Measurements from ENCODE around the gene SPATA3.

The SPATA3 gene

DNA sequence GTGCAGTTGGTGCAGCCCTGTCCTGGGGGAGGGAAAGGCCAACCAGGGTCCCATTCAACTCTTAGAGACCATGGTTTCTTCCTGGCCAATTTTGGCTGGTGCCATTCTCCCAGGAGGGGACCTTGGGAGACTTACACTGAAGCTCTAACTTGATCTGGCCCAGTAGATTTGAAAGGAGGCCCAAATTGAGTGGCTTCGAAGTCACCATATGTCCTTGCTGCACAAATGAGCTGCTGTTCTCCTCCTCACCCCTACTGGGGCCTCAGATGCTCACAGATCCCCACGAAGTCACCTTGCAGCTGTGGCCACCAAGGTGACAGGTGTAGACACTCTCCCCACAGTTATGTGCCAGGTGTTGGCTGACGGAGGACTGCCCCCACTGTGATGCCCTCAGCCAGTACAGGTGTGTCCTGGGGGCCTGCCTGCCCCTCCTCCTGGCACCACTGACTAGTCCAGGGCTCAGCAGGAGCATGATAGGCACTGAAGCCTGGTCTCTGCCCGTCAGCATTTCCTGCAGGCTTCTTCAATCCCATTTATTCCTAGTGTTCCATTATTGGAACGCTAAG is 36.7 kb downstream of the SPATA3 start:
- no peak for DNase-seq

DNA sequence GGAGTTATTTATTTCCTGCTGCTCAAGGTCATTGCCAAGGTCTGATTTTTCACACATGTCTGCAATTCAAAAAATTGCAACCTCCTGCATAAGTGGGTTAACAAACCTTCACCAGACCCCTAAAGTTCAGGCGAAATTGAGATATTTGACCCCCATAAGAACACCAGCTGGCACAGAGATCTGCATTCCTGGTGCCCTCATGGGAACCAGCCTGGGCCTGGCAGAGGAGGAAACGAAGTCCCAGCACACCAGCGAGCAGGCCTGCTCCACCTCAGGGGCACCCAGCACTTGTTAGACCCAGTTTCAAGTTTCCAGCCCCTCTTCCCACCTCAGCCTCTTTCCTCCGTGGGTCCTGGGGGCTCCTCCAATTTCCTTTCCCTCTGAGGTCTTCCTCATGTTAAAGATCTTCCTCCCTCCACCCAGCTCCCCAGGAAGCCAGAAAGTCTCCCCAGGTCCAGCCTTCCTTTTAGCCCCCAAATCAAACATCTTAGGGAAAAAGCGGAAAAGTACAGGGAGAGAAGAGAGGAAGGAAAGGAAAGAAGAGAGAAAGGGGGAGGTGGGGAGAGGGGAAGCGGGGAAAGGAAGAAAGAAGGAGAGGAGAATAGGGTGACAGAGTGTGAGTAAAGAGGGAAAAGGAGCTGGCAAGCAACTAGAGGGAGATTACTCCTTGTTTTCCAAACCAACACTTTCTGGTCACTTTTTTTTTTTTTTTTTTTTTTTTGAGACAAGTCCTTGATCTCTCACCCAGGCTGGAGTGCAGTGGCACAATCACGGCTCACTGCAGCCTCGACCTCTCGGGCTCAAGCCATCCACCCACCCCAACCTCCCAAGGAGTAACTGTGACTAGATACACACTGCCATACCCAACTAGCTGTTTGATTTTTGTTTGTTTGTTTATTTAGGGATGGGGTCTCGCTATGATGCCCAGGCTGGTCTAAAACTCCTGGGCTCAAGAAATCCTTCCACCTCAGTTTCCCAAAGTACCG is 37.5 kb downstream of the SPATA3 start:
- DNase-seq: no peak

DNA sequence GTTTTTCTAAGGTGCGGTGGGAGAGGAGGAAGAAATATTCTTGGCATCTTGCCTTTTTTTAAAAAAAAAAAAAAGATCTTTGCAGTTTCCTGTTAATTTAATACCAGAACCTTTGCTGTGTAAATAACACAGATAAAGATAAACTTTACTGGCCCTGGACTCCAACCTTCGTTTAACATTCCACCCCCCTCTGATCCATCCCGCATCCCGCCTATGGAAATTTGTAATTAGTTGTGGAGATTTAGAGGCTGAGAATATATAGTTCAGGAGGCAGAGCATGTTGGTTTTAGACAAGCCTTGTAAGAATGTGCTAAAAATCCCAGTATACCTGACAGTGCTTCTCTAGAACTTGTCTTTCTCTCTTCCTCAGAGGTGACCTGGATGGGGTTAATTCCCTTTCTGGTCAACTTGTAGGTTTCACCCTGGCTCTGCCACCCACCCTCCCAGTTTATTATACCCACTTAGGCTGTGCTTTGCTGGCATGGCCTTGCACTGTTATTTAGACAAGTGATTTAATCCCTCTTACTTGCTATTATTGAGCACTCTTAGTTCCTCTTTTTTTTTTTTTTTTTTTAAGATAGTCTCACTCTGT is 38.5 kb downstream of the SPATA3 start:
- DNase-seq: no peak

DNA sequence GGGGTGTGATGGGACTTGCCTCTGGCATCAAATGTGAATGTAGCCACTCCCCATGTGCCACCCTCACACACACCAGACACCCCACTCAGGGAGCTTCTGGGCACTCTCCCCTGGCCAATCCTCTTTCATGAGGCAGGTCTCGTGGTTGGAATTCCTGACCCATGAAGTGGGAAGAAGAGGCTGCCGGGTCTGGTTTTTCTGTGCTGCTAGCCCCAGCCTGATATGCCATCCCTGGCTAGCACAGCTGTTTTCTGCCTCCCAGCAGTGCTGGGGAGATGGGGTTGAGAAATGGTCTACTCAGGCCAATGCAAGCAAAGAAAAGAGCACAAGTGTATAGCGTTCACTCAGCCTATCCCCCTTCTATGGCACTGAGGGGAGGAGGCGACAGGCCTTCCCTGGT is 40.2 kb downstream of the SPATA3 start:
- DNase-seq: no peak

DNA sequence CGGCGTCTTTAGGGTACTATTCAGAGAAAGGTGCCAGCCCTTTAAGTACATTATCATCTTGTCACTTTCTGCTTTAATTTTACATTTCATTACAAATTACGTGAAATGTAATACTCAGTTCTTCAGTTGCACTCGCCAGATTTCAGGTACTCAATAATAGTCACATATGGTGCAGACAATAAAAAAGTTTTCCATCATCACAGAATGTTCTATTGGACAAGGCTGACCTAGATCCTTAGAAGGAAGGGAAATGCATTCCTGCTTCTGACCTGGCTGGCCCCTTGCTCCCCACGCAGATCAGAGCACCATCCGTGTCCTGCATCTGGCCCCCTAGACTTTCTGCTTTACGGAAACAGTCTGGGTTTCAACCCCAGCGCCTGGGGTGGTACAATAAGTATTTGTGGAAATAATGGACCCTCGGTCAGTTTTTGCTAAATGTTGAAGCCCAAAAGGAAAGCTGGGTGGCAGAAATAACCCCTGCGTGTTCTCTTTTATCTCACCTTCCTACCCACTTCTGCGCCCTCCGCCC is 40.7 kb downstream of the SPATA3 start:
- no peak for DNase-seq

DNA sequence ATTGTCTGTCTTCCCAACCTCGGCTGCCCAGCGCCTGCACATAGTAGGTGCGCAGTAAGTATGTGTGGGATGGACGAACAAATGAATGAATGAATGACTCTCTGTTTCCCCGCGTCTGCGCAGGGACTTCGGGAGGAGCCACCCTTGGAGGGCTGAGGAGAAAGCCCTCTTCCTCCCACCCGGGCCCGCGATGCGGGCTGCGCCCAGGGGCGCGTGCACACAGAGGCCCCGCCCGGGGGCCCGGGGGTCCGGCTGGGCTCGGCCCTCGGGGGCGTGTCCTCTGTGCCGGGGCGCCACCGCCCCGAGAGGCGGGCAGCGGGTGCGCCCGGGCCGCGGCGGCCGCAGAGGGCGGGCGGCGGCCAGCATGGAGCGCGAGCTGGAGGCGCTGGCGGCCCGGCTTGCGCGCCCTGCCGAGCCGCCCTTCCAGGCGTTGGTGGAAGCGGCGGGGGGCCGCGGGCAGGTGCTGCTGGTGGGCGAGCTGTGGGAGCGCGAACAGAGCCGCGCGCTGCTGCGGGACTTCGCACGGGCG is 41.3 kb downstream of the SPATA3 start, which contains the start of gene C2orf72:
Gene C2orf72, plus strand, starts transcription at position 322 of the 529 bp plus-strand sequence. Its CDS starts 43 bp downstream, at position 365.
- no peak for DNase-seq

DNA sequence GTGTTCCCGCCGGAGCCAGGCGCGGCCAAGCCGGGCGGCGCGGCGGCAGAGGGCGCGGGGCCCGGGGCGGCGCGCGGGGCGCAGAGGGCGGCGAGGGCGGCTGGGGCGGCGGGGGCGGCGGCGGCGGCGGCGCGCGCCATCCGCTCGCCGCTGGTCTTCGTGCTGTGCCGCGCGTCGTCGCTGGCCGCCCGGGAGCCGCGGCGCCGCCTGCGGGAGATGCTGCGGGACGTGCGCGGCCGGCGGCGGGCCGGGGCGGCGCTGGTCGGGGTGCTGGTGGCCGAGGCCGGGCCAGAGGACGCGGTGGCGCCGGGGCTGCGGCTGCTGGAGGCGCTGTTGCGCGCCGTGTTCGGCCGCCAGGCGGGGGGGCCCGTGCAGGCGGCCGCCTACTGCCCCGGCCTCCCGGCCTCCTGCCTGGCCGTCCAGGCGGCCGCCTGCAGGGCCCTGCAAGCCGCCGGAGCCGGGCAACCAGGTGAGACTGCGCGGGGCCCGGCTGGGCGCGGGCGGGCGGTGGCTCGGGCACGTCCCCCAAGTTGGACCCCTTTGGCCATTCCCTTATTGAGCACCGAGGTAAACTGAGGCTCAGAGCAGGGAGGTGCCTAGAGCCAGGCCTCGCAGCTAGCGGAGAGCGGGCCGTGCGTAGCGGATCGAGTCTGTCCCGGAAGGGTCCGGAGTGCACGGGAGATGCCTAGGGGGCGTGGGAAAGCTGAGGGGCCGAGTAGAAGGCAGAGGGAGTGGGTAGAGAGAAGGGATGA is 42.0 kb downstream of the SPATA3 start:
- no peak for DNase-seq

DNA sequence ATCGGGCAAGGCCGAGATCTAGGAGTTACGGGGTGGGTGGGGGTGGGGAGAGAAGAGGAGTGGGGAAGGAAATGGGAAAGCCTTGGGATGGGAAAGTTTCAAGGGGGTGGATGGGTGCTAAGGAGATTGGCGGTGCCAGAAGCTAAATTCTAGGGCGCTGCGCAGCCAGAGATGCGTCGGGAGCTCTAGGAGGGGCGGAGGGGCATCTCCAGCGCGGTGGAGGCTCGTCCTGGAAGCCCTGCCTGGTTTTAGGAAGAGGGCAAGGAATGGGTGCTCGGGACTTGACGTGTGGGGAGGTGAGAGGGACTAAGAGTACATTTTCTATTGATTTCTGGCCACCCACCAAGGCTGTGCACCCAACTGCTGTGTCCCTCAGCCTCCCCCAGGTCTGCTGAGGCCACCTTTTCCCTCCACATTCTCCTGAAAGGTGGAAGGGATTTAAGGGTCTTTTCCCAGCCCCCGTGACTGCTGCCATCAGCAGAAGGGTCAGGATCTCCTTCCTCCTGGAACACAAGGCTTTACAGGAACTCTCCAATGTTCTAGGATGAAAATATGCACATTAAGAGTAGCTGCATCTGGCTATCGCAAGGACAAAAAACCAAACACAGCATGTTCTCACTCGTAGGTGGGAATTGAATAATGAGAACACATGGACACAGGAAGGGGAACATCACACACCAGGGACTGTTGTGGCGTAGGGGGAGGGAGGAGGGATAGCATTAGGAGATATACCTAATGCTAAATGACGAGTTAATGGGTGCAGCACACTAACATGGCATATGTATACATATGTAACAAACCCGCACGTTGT is 42.8 kb downstream of the SPATA3 start:
- DNase-seq: no peak

DNA sequence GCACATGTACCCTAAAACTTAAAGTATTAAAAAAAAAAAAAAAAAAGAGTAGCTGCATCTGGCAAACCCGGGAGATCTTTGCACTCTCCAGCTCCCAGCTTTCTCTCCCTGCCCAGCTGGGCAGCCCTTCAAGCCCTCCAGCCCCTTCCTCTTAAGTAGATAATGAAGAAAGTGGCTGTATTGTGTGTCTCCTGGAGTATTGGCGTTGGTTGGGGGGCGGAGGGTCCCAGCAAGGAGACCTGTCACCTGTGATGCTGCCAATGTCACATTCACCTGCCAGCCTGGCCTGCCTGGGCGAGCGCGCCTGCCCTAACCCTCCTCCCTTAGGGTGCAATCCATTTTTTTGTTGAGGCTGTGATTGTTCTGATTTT is 43.4 kb downstream of the SPATA3 start:
- DNase-seq: no peak

DNA sequence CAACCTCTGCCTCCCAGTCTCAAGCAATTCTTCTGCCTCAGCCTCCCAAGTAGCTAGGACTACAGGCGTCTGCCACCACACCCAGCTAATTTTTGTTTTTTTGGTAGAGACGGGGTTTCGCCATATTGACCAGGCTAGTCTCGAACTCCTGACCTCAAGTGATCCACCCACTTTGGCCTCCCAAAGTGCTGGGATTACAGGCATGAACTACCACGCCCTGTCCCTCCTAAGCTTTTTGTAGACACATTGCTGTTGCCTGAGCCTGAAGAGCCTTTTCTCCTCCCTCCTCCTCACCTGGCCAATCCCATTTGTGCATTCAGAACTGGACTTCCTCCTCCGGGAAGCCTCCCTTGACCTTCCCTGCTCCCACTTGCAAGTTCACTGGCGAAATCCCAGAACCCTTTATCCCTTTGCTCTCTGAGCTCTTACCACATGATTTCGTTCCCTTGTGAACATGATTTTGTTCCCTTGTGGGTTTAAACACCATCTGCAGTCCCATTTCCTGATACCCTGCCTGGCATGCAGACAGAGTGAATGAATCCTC is 44.0 kb downstream of the SPATA3 start:
- DNase-seq: no peak

DNA sequence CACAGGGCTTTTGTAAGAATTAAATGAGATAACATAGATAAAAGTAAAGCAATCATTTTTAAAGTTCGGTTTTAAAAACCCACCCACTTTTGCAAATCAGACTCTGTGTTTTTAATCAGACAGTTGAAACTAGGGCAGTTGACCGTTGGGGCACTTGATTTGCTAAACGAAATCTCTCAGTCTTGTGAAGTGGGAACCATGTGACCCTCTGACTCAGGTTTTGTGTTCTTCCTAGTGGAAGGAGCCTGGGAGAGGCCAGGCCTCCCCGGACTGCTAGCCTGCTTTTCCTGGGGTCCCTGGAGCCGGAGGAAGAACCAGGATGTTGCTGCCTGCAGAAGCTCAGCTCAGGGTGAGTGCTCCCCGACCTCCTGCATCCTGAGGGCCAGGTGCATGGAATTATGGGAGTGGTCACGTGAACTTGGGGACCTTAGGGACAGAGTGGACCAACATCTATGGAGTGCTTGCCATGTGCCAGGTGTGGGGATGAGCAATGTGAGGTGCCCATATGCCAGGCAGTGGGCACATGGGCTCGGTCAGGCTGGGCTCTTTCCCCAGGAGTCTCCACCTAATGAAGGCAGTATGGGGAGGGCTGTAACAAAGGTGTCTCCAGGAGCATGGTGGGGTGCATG is 45.3 kb downstream of the SPATA3 start:
- DNase-seq: no peak

DNA sequence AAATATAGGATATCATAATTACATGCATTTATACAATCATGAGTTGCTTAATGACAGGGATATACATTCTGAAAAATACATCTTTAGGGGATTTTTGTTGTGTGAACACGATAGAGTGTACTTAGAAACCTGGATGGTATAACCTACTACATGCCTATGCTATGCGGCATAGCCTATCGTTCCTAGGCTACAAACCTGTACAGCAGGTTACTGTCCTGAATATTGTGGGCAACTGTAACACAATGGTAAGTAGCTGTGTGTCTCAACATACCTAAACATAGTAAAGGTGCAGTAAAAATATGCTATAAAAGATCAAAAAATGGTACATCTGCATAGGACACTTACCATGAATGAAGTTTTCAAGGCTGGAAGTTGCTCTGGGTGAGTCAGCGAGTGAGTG is 47.9 kb downstream of the SPATA3 start:
- no peak for DNase-seq

DNA sequence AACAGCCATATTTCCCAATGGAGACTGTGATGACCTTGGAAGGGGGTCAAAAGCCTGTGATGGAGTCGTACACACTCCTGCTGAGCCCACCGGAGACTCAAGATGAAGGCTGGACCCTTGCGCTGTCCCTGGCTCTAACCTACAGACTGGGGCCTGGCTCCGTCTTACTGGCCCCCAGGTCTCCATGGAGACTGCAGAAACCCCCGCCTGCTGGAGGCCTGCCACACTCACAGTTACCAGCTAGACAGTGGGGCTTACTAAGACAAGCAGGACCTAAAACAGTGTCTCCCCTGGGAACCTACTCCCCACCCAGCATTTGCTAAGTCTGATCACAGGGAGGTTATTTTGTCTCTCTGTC is 51.0 kb downstream of the SPATA3 start:
- no peak for DNase-seq

DNA sequence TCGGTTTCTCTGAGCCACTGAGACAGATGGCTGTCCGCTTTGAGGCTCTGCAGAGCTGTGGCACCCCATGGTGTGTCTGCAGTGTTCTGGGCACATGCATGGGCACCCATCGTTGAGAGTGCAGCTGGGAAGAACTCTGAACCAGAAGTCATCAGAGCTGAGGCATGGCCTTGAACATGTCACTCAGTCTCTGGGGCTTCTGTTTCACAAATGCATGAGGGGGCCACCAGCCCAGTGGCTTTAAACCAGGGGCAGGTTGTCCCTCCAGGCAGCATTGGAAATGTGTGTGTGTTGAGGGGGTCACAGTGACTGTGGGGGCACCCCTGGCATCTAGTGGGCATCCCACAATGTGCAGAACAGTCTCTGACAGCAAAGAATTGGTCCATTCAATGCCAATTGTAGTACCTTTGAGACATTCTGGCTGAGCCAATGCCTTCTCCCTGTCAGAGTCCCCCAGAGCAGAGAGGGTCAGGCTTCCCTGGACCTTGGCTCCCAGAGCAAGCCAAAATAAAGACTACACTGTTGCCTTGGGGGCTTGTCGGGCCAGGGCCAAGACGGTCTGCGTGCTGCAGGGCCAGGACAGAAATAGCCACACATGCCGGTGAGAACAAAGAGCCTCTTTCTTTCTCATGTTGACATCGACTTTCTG is 51.5 kb downstream of the SPATA3 start:
- DNase-seq: no peak

DNA sequence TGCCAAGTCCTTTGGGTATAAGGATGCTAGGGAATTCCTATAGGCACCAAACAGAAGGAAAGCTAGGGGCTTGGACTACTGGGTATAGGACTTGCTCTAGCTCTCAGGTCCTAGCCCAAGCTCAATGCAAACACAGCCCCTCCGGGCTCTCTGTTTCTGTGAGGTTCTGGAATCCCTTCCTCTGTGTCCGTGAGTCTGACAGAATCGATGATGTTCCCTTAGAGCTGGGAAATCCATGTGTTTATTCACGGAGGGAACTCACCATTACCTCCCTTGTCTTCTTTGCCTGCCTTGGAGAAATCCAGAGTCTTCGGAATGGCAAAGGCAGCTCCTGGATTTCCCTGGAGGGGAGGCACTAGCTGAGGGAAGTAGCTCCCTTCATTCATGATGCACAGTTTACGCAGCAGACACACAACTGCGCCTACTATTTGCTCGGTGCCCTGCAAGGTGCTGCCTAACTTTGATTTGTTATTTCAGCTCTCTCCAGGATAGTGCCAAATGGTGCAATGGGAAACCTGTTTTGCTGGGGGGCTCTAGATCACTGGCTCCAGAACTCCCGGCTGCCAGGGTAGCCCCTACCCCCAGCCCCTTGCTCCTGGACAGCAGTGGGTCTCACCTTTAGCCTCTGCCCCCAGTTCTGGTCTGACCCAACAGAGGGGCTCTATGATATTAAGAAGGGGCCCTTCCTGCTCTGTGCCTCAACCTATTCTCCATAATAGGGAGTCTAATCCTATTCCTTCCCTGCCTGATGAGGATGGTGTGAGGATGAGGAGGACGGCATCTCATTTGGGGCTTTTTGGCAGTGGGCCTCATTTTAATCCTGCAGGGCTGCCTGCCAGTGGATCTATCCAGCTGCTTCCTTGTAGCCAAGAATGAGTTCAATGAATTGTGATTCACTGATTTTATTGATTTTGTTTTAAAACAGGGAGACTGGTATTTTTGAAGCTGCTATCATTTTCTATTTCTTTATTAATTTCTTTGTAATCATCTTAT is 52.3 kb downstream of the SPATA3 start:
- DNase-seq: no peak

DNA sequence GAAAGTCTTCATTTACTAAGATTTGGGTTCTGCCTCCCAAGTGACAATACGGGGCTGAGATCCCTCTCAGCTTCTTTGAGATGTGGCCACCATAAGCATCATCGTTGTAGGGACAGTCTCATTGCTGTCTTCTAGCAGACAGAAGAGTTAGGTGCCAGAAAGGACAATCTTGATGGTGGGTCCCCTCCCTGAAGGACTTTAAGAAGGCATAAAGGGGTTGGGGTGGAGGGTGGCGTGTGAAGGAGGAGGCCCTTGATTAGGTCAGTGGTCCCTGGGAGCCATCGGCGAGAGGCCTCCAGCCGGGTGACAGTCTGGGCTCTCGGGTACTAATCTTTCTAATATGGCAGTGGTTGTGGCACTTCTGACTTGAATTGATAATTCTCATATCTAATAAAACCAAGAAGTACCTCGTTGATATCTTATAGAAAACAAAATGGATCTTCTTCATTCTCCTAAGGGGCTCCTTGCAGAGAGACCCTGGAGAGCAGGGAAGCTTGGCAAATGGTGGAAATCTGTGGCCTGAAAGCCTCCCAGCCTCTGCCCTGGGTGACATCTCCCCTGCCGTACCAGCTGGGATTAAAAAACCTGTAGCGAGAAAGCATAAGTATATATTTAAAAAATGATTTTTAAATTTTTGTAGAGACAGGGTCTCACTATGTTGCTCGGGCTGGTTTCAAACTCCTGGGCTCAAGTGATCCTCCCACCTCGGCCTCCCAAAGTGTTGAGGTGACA is 53.5 kb downstream of the SPATA3 start:
- no peak for DNase-seq

DNA sequence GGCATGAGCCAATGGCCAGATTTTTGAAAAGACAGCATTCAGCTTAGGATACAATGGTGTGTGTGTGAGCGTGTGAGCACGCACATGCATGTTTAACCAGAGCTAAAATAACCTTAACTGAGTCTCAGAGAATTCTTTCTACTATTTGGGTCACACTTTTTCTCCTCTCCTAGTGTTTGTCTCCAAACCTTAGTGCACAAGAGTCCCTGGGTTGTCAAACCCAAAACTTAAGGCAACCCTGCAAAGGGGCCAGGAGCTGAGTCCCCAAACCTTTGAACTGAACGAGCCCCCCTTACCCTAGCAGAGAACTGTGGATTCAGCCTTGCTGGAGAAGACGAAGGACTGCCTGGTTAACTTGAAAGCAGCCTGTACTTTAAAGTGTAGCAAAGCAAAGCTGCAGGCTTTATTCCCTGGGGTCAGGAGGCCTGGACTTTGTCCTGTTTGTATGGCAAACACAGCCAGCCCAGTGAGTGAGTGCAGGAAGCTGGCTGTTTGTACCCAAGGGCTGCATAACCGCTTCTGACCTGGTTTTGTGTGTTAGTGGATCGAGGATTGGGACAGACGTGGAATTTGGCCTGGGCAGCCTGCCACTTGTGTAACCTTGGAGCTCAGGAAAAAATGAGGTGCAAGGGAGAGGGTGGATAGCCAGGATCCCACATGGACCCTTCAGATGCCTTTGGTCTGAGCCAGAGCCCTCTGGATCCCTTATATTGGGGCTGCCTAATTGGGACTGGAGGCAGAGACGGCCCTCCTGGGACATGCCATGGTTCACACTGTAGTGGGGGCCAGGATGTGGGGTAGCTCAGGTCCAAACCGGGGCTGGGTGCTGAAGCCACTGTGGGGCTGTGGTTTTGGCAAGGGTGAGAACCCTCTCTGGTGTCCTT is 54.3 kb downstream of the SPATA3 start:
- DNase-seq: no peak

All from NCI-H1436 treated with DMSO at 0.1 percent for 48 hours (cell line).